GM15510 (cell line): ENCODE data around the gene FKBP10.

Source experiments
- POLR2A ChIP-seq: IDR thresholded peaks from 3 replicates; pipeline ENCODE4 v1.6.1; 2011; ENCODE audit warnings: borderline replicate concordance; ENCODE audit not compliant: insufficient read length; ENCODE audit errors: extremely low read depth

FKBP10 gene

GRCh38 chr17:41821776-41822175 is 9.0 kb downstream of the FKBP10 start:
- TF ChIP-seq POLR2A, result no peak

GRCh38 chr17:41822216-41823140 is 9.7 kb downstream of the FKBP10 start:
- no peak for TF ChIP-seq POLR2A

GRCh38 chr17:41823141-41823524 is 10.3 kb downstream of the FKBP10 start:
- TF ChIP-seq POLR2A, result no peak

- TF ChIP-seq POLR2A, result no peak
Observed at GRCh38 chr17:41823580-41823979, 10.8 kb downstream of the FKBP10 start.

- TF ChIP-seq POLR2A, result no peak
Observed at GRCh38 chr17:41824086-41824485, 11.3 kb downstream of the FKBP10 start.

GRCh38 chr17:41825175-41825845 is 12.5 kb downstream of the FKBP10 start:
- TF ChIP-seq POLR2A, result no peak

- no peak for TF ChIP-seq POLR2A
Observed at GRCh38 chr17:41835214-41835799, 22.5 kb downstream of the FKBP10 start.

- TF ChIP-seq POLR2A, result peak; percentile 58
Observed at GRCh38 chr17:41835800-41836549, 23.2 kb downstream of the FKBP10 start, which contains the start of gene NT5C3B. Gene NT5C3B (minus strand): TSS chr17:41836232. CDS start chr17:41836193, 39 bp downstream.

- TF ChIP-seq POLR2A, result no peak
Observed at GRCh38 chr17:41836550-41837196, 23.9 kb downstream of the FKBP10 start.

- no peak for TF ChIP-seq POLR2A
Observed at GRCh38 chr17:41837761-41838538, 25.1 kb downstream of the FKBP10 start, which contains the start of gene KLHL10. Gene KLHL10 (plus strand): TSS chr17:41837825. CDS start chr17:41837933, 108 bp downstream.

- no peak for TF ChIP-seq POLR2A
Observed at GRCh38 chr17:41844971-41845370, 32.2 kb downstream of the FKBP10 start.

GRCh38 chr17:41848788-41849187 is 36.0 kb downstream of the FKBP10 start:
- TF ChIP-seq POLR2A, result no peak
